GM12864 (cell line): ENCODE data around the gene N4BP3.

ENCODE experiments used
- DNase-seq: peaks from one replicate; pipeline ENCODE4 v3.0.0-alpha.2; 2011; ENCODE audit warnings: low read depth
- H3K4me3 ChIP-seq: 2 replicates; pipeline ENCODE4 v1.5.1; 2011; ENCODE audit warnings: mild to moderate bottlenecking, low read depth, low read length, control low read depth
- TF ChIP-seq, protein P1 (sequence below): IDR thresholded peaks from 2 replicates; pipeline ENCODE4 v1.5.1; 2011; ENCODE audit warnings: low read depth, mild to moderate bottlenecking, moderate library complexity, low read length, control low read depth, inconsistent platforms; ENCODE audit errors: missing control alignments

Gene N4BP3, protein sequence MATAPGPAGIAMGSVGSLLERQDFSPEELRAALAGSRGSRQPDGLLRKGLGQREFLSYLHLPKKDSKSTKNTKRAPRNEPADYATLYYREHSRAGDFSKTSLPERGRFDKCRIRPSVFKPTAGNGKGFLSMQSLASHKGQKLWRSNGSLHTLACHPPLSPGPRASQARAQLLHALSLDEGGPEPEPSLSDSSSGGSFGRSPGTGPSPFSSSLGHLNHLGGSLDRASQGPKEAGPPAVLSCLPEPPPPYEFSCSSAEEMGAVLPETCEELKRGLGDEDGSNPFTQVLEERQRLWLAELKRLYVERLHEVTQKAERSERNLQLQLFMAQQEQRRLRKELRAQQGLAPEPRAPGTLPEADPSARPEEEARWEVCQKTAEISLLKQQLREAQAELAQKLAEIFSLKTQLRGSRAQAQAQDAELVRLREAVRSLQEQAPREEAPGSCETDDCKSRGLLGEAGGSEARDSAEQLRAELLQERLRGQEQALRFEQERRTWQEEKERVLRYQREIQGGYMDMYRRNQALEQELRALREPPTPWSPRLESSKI

GRCh38 chr5:178113141-178113787, at the start of gene N4BP3:
Gene N4BP3, plus strand, starts transcription at chr5:178113532. Its CDS starts 6,052 bp downstream, at chr5:178119584.
- TF ChIP-seq, protein P1, sequence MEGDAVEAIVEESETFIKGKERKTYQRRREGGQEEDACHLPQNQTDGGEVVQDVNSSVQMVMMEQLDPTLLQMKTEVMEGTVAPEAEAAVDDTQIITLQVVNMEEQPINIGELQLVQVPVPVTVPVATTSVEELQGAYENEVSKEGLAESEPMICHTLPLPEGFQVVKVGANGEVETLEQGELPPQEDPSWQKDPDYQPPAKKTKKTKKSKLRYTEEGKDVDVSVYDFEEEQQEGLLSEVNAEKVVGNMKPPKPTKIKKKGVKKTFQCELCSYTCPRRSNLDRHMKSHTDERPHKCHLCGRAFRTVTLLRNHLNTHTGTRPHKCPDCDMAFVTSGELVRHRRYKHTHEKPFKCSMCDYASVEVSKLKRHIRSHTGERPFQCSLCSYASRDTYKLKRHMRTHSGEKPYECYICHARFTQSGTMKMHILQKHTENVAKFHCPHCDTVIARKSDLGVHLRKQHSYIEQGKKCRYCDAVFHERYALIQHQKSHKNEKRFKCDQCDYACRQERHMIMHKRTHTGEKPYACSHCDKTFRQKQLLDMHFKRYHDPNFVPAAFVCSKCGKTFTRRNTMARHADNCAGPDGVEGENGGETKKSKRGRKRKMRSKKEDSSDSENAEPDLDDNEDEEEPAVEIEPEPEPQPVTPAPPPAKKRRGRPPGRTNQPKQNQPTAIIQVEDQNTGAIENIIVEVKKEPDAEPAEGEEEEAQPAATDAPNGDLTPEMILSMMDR: peak; percentile 25
- H3K4me3 ChIP-seq: peak within 1 kb of the TSS; percentile 90
- no peak for DNase-seq

GRCh38 chr5:178067755-178068154, 45.6 kb upstream of the N4BP3 start:
- H3K4me3 ChIP-seq: no peak overlapping the region
- DNase-seq: no peak
- TF ChIP-seq, protein P1: no peak

DNA sequence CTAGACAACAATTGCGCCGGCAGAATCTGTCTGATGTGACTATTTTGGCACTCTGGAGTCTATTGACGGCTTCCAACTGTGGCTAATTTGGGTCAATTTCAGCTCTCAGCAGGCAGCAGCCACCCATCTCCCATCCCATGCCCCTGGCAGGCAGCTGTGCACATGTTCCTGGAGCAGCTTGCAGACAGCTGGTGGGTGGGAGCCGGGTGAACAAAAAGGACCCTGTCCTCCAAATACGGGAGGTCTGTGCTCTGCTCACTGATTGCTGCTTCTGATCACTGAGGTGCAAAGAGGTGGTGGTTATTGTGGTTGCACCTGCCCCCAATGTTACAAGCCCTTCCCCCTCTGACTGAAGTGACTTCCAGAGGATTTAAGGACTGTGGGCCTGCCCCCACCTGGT, 45.0 kb upstream of the N4BP3 start:
- no peak overlapping the region for H3K4me3 ChIP-seq
- no peak for DNase-seq
- TF ChIP-seq, protein P1: no peak

- DNase-seq: no peak
- no peak overlapping the region for H3K4me3 ChIP-seq
- TF ChIP-seq, protein P1: peak; percentile 62
These were observed 43.4 kb upstream of the N4BP3 start for GRCh38 chr5:178069909-178070308.

GRCh38 chr5:178071108-178071507, 42.2 kb upstream of the N4BP3 start:
- TF ChIP-seq, protein P1: no peak
- H3K4me3 ChIP-seq: no peak overlapping the region
- no peak for DNase-seq

DNA sequence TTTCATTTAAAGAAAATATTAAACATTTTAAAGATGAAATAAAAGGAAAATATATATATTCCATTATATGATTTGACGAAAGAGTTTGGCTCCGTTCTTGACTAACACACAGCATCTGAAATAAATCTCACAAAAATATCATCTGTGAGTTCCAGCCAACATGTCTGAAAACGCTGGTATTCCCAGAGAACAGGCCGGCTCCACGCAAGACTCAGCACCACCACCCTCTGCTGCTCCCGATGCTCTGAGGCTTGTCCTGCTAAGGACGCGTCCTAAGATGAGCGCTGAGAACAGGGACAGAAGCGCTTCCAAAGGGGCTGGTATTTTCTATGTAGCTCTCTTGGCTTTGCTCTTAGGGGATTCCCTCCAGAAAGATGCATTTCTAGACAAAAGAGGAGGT, 40.6 kb upstream of the N4BP3 start:
- no peak overlapping the region for H3K4me3 ChIP-seq
- DNase-seq: no peak
- TF ChIP-seq, protein P1: no peak
